ENCODE results near the gene CCNDBP1.

GRCh38 chr15:43244092-43244491 lies 58.9 kb downstream of the CCNDBP1 start:
- TF ChIP-seq GABPA (IDR thresholded peaks at IDR 0.05; ENCODE audit: low read depth) (no peak), EP300 (IDR thresholded peaks at IDR 0.05; ENCODE audit: borderline replicate concordance in 1 of 2, low read depth in 1 of 2, low read length in 1 of 2) (no peak), SIN3A (IDR thresholded peaks at IDR 0.05; ENCODE audit: borderline replicate concordance, low read depth, low read length) (no peak), RXRA (IDR thresholded peaks at IDR 0.05; ENCODE audit: borderline replicate concordance, low read depth) (no peak), CTCF (IDR thresholded peaks at IDR 0.05) (no peak)
